ENCODE data around the gene GRAMD2A. TPM values are rescaled to one million over a fixed set of nuclear protein-coding genes. Genes with fewer than 3 reads are reported as not detected.

Gene GRAMD2A
- total RNA-seq, 4 donors from 2014 or later = 0.65 TPM; not detected in 3

DNA sequence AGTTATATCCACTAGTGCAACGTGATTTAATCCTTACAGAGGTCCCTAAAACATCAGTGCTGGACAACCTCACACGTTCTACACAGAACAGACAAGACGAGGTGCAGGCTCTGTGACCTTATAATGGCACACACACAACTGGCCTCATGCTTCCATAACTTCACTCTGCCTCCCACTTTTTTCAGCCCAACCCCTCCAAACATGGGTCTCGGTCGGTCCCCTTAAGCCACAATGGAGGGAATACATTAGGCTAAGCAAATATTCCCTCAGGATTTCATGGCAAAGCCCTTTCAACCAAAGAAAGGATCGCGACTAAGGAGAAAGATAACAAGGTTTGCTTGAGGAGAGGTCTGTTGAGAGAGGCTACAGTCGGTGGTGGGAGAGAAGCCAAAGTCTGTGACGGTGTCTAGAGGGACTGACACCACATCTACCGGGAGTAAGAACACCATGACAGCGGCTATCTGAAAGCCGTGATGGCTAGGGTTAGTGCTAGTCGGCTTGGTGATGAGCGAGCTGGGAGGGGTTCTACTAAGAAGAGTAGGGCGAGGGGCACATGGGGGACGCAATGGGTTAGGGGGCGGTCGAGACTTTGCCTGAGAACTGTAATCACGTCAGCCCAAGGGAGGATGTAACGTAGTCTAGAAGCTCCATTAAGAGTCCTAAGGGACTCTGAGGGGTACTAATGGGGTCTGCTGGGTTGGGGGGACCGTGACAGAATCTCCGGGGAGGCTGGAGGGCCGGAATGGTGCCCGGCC, 80.7 kb downstream of the GRAMD2A start:
- TF ChIP-seq, protein P1, sequence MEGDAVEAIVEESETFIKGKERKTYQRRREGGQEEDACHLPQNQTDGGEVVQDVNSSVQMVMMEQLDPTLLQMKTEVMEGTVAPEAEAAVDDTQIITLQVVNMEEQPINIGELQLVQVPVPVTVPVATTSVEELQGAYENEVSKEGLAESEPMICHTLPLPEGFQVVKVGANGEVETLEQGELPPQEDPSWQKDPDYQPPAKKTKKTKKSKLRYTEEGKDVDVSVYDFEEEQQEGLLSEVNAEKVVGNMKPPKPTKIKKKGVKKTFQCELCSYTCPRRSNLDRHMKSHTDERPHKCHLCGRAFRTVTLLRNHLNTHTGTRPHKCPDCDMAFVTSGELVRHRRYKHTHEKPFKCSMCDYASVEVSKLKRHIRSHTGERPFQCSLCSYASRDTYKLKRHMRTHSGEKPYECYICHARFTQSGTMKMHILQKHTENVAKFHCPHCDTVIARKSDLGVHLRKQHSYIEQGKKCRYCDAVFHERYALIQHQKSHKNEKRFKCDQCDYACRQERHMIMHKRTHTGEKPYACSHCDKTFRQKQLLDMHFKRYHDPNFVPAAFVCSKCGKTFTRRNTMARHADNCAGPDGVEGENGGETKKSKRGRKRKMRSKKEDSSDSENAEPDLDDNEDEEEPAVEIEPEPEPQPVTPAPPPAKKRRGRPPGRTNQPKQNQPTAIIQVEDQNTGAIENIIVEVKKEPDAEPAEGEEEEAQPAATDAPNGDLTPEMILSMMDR (IDR thresholded peaks at IDR 0.05; ENCODE audit: low read depth) = no peak

DNA sequence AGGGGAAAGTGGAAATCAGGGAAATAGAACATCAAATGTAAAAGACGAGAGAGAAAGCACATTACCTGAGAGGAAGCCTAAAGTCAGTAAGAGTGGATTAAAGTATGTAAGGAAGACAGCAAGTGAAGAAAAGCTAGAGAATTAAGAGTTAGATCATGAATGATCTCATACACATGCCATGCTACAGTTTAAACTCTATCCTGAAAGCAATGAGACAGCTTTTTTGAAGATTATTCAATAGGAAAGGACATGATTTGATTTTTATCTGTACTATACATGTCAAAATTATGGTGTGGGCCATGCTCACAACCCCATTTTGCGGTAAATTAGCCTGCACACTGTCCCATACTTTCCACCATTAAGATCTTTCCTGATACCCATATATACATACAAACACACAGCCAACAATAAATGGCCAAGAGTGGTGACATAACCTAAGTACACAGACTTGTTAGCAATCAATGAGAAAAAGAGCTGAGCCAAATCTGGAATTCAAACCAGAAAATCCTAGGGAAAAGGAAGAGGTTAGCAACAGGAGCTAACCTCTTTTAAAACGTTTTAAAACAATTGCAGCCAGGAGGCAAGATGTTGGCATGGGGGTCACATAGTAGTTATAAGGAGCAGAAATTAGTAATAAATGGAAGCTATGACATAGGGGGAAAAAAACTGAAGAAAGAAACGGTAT, 84.1 kb downstream of the GRAMD2A start:
- TF ChIP-seq, protein P1 (IDR thresholded peaks at IDR 0.05; ENCODE audit: low read depth) = no peak

DNA sequence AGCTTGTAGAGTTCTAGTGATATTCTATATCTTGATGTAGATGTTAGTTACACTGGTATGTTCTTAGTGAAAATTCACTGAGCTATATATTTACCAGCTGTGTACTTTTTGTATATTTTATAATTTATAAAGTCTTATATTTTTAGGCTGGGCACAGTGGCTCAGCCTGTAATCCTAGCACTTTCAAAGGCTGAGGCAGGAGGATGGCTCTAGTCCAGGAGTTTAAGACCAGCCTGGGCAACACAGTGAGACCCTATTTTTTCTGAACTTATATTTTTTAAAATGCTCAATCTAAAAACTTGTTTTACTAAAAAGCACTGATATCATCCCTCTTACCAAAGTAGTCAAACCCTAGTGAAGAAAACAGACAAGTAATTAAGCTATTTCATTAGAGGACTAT, 84.8 kb downstream of the GRAMD2A start:
- TF ChIP-seq, protein P1 (IDR thresholded peaks at IDR 0.05; ENCODE audit: low read depth) = no peak

DNA sequence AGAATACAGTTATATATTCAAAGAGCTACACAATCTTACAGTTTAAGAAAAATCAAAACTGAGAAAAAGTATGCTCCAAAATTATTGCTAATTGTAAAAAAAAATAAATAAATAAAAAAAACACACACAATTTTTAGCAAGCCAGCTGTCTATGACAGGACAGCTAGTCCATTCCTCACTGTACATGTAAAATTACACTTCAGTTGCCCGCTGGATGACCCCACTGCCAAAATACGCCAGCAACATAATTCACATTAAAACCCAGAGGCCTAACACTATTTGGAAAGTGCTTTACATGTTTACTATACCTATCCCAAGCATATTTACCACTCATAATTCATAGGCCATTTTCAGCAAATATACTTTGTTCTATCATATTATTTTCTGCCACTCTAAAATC, 85.5 kb downstream of the GRAMD2A start:
- TF ChIP-seq, protein P1 (IDR thresholded peaks at IDR 0.05; ENCODE audit: low read depth) = no peak

DNA sequence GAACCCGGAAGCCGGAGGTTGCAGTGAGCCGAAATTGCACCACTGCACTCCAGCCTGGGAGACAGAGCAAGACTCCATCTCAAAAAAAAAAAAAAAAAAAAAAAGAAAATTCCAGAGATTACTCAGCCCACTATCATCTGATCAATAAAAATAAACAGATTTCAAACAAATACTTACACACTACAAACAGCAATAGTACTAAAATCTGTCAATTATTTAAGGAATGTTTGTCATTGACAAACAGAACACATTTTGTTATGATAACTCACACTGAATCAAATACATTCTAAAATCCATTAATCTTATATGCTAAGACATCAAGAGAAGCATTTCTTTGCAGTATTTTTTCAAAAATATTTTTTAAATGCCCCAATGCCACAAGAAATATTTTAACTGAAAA, 87.2 kb downstream of the GRAMD2A start:
- TF ChIP-seq, protein P1 (IDR thresholded peaks at IDR 0.05; ENCODE audit: low read depth) = no peak

Other genes starting within 250 kb of the GRAMD2A start
- gene MYO9A, start 79.6 kb downstream of the GRAMD2A start, total RNA-seq = 10 to 100 TPM; 53.2 to 72.7 (median 57.2) TPM
- 1 to 10 TPM in 3 of 4 donors, under 1 TPM in 1; 0.75 to 2.3 (median 1.9) TPM for gene SENP8, start 79.4 kb downstream of the GRAMD2A start, total RNA-seq
- gene PKM, start 33.4 kb upstream of the GRAMD2A start, total RNA-seq = 100 to 1,000 TPM; 119 to 353 (median 168) TPM
- gene PARP6, start 74.8 kb upstream of the GRAMD2A start, total RNA-seq = 10 to 100 TPM; 51.3 to 84.0 (median 64.8) TPM
- gene CELF6, start 122.4 kb upstream of the GRAMD2A start, total RNA-seq = 1 to 10 TPM in 3 of 4 donors, under 1 TPM in 1; 0.49 to 3.2 (median 2.2) TPM
- 100 to 1,000 TPM in 2 of 4 donors, 10 to 100 TPM in 2; 59.8 to 210 (median 105) TPM for gene HEXA, start 178.2 kb upstream of the GRAMD2A start, total RNA-seq
- not detected for gene TMEM202, start 200.5 kb upstream of the GRAMD2A start, total RNA-seq